Liver (tissue), 3 donors: ENCODE data around the gene GRIP1.

Source experiments
- CTCF ChIP-seq: fragments of 150-350 bp; IDR thresholded peaks from 2 replicates; pipeline ENCODE4 v1.5.1; 2017; ENCODE audit warnings: improper control_type of control experiment, low read depth, low read length; ENCODE audit not compliant: missing input control
- FOXA2 ChIP-seq: IDR thresholded peaks from 2 replicates; pipeline ENCODE4 v1.6.1; 2016; ENCODE audit warnings: antibody characterized with exemption
- MAX ChIP-seq: IDR thresholded peaks from 2 replicates; pipeline ENCODE4 v1.6.1; 2016; ENCODE audit warnings: antibody characterized with exemption
- RAD21 ChIP-seq, 2 donors: IDR thresholded peaks; 2 replicates each; pipeline ENCODE4 v1.6.1; 2016; ENCODE audit warnings: antibody characterized with exemption in 2 of 2, mild to moderate bottlenecking in 2 of 2
- TAF1 ChIP-seq: conservative IDR thresholded peaks from 2 replicates; pipeline ENCODE4 v1.6.1; 2016; ENCODE audit warnings: antibody characterized with exemption, mild to moderate bottlenecking
- donor health status: healthy.
- donor health status: healthy.

- TF ChIP-seq MAX: no peak
- no peak for TF ChIP-seq CTCF
- no peak for TF ChIP-seq RAD21 (IDR thresholded peaks at IDR 0.05)
- no peak for TF ChIP-seq FOXA2
- TF ChIP-seq TAF1: no peak
Observed at GRCh38 chr12:66648033-66648735, 30.7 kb downstream of the GRIP1 start.
